ENCODE measurements around the gene SHB.

SHB gene

GRCh38 chr9:38041564-38042243 lies 27.3 kb downstream of the SHB start:
- no peak for DNase-seq

GRCh38 chr9:38039907-38040682 lies 28.9 kb downstream of the SHB start:
- no peak for DNase-seq

GRCh38 chr9:38039090-38039906 lies 29.7 kb downstream of the SHB start:
- no peak for DNase-seq

GRCh38 chr9:38038307-38039089 lies 30.5 kb downstream of the SHB start:
- no peak for DNase-seq

- DNase-seq: no peak
Measured at GRCh38 chr9:38037981-38038306, 31.1 kb downstream of the SHB start.

- DNase-seq: no peak
Measured at GRCh38 chr9:38036359-38037084, 32.5 kb downstream of the SHB start.

- no peak for DNase-seq
Measured at GRCh38 chr9:38035873-38036272, 33.2 kb downstream of the SHB start.

- no peak for DNase-seq
Measured at GRCh38 chr9:38033941-38034340, 35.1 kb downstream of the SHB start.

GRCh38 chr9:38032266-38033110 lies 36.5 kb downstream of the SHB start:
- peak; percentile 16 for DNase-seq

GRCh38 chr9:38031594-38031993 lies 37.4 kb downstream of the SHB start:
- no peak for DNase-seq

- DNase-seq: no peak
Measured at GRCh38 chr9:38030658-38031057, 38.4 kb downstream of the SHB start.

GRCh38 chr9:38029915-38030638 lies 39.0 kb downstream of the SHB start:
- no peak for DNase-seq

GRCh38 chr9:38027714-38028113 lies 41.3 kb downstream of the SHB start:
- no peak for DNase-seq

GRCh38 chr9:38026840-38027527 lies 42.0 kb downstream of the SHB start:
- no peak for DNase-seq

- no peak for DNase-seq
Measured at GRCh38 chr9:38026021-38026809, 42.8 kb downstream of the SHB start.

- DNase-seq: no peak
Measured at GRCh38 chr9:38025166-38025565, 43.9 kb downstream of the SHB start.

GRCh38 chr9:38024036-38024681 lies 44.9 kb downstream of the SHB start:
- peak; percentile 81 for DNase-seq

- peak; percentile 43 for DNase-seq
Measured at GRCh38 chr9:38023661-38024035, 45.4 kb downstream of the SHB start.

GRCh38 chr9:38022995-38023394 lies 46.0 kb downstream of the SHB start:
- DNase-seq: peak; percentile 56
